NCI-H82 treated with DMSO at 0.1 percent for 48 hours (cell line): ENCODE data around the gene CDHR5.

Experiments used
- DNase-seq: peaks from one replicate; lab custom pipeline; 2025; ENCODE audit not compliant: unreplicated experiment; lab: John Stamatoyannopoulos, UW

Gene CDHR5

GRCh38 chr11:611001-611996, 13.5 kb downstream of the CDHR5 start:
- DNase-seq = no peak

GRCh38 chr11:610146-610801, 14.5 kb downstream of the CDHR5 start:
- no peak for DNase-seq

GRCh38 chr11:609341-609811, 15.4 kb downstream of the CDHR5 start:
- DNase-seq = no peak

GRCh38 chr11:608791-609251, 15.9 kb downstream of the CDHR5 start:
- DNase-seq = no peak

- no peak for DNase-seq
These were observed 16.6 kb downstream of the CDHR5 start for GRCh38 chr11:607971-608659.

GRCh38 chr11:607020-607780, 17.6 kb downstream of the CDHR5 start:
- no peak for DNase-seq

GRCh38 chr11:606245-606644, 18.5 kb downstream of the CDHR5 start:
- no peak for DNase-seq

GRCh38 chr11:605286-606129, 19.2 kb downstream of the CDHR5 start:
- DNase-seq = no peak

GRCh38 chr11:603154-603553, 21.6 kb downstream of the CDHR5 start:
- no peak for DNase-seq

GRCh38 chr11:601573-602245, 23.0 kb downstream of the CDHR5 start:
- DNase-seq = no peak

GRCh38 chr11:598005-598680, 26.6 kb downstream of the CDHR5 start:
- no peak for DNase-seq

- no peak for DNase-seq
These were observed 27.5 kb downstream of the CDHR5 start for GRCh38 chr11:597166-597725.

GRCh38 chr11:596374-596773, 28.4 kb downstream of the CDHR5 start:
- no peak for DNase-seq

- no peak for DNase-seq
These were observed 29.4 kb downstream of the CDHR5 start for GRCh38 chr11:595400-595799.

GRCh38 chr11:593347-593746, 31.4 kb downstream of the CDHR5 start:
- no peak for DNase-seq

- no peak for DNase-seq
These were observed 31.8 kb downstream of the CDHR5 start for GRCh38 chr11:592918-593317.

GRCh38 chr11:592501-592900, 32.3 kb downstream of the CDHR5 start:
- no peak for DNase-seq

- DNase-seq = no peak
These were observed 33.8 kb downstream of the CDHR5 start for GRCh38 chr11:590997-591396.
